Stomach (tissue), 9 donors: ENCODE measurements around the gene TTC3. TPM values are rescaled to one million over a fixed set of nuclear protein-coding genes. Genes with fewer than 3 reads are reported as not detected.

Experiments used
- DNase-seq, 2 donors: peaks; one replicate each; pipeline versions ENCODE4 v3.0.0 to v3.0.0-alpha.2; 2013 to 2019
- H3K27ac ChIP-seq, 5 donors: fragments of 200-600 bp in 4 of 5; sonication (generic) in 4 of 5; one replicate each; pipeline ENCODE4 v1.5.1; 2013 to 2019; ENCODE audit warnings: mild to moderate bottlenecking in 1 of 5, moderate library complexity in 1 of 5
- H3K27me3 ChIP-seq, 3 donors: fragments of 200-600 bp; sonication (generic); one replicate each; pipeline ENCODE4 v1.5.1; 2017 to 2019; ENCODE audit warnings: mixed run types in 1 of 3
- H3K36me3 ChIP-seq, 4 donors: fragments of 200-600 bp; sonication (generic); 1 replicate in 3 of 4; 2 replicates in 1 of 4; pipeline ENCODE4 v1.5.1; 2016 to 2019
- H3K4me1 ChIP-seq, 4 donors: fragments of 200-600 bp; sonication (generic); one replicate each; pipeline ENCODE4 v1.5.1; 2016 to 2019
- H3K4me3 ChIP-seq, 4 donors: fragments of 200-600 bp; sonication (generic) in 3 of 4; one replicate each; pipeline ENCODE4 v1.5.1; 2016 to 2019; ENCODE audit warnings: mild to moderate bottlenecking in 1 of 4
- H3K9me3 ChIP-seq, 4 donors: fragments of 200-600 bp; sonication (generic); one replicate each; pipeline ENCODE4 v1.5.1; 2016 to 2019
- CTCF ChIP-seq, 7 experiments: fragments of 450-650 bp in 4 of 7; fragments of 200-600 bp in 3 of 7; sonication (generic) in 3 of 7; IDR thresholded peaks; one replicate each; pipeline ENCODE4 v1.5.1; 2016 to 2019; ENCODE audit warnings: antibody characterized with exemption in 7 of 7, control low read depth in 2 of 7, mild to moderate bottlenecking in 1 of 7
- EP300 ChIP-seq: sonication (generic); formaldehyde crosslinking; IDR thresholded peaks from one replicate; pipeline ENCODE4 v1.6.1; 2017; ENCODE audit warnings: antibody characterized with exemption
- POLR2A ChIP-seq, 4 donors: fragments of 450-650 bp; IDR thresholded peaks; one replicate each; pipeline ENCODE4 v1.6.1; 2016; ENCODE audit warnings: antibody characterized with exemption in 4 of 4, control low read depth in 2 of 4, mild to moderate bottlenecking in 1 of 4, moderate library complexity in 1 of 4
- POLR2AphosphoS5 ChIP-seq, 3 donors: sonication (generic); formaldehyde crosslinking; IDR thresholded peaks; one replicate each; pipeline ENCODE4 v1.6.1; 2016; ENCODE audit warnings: antibody characterized with exemption in 3 of 3
- WGBS, 5 donors: extraction: QIAGEN DNeasy Blood & Tissue Kit in 3 of 5; methylation state at CpG; one replicate each; pipeline versions ENCODE4 v1.1.5 to v1.1.7; 2013 to 2018; 5-methylcytosine and 5-hydroxymethylcytosine counted together
- intact Hi-C: fragments of 100-400 bp; cut with DNase I; formaldehyde crosslinking; loops from one replicate; pipeline ENCODE4 v1.15.1; 2023; ENCODE audit warnings: low total_unique reads
- polyA plus RNA-seq, 3 donors: library from polyadenylated mRNA; stranded (reverse); fragments of 200-250 nt; gene quantifications; one replicate each; pipeline ENCODE4 v1.2.3, GENCODE V29; 2013
- total RNA-seq, 5 donors: library from RNA; depleted of rRNA; stranded (reverse); fragments of >200 nt; gene quantifications; one replicate each; pipeline versions ENCODE4 v1.1.0 to v1.2.3, GENCODE V29; 2014 to 2016
- donor health status: healthy with polysubstance abuse.
- donor health status: Bipolar disorder and iron deficiency.
- donor health status: healthy.

The TTC3 gene
- total and polyA plus RNA-seq, 8 donors, result 17.5 to 538 (median 143) TPM

- no peak for DNase-seq
- no peak for TF ChIP-seq EP300
- Histone ChIP-seq H3K4me1 (peaks cover 0 to 19% (median 16%) of the 10 kb centered on the region in 4 donors), H3K27ac (no peak overlapping the region), H3K36me3 (peaks cover 50 to 56% (median 55%) of the 10 kb centered on the region in 4 donors), H3K9me3 (no peaks in the 10 kb centered on the region), H3K27me3 (no peaks in the 10 kb centered on the region), H3K4me3 (no peak overlapping the region)
- intact Hi-C loops, result no loop called here
- WGBS, 5 donors, result 85 to 96% (median 89%) methylated on average over 2 of the region's 2 CpGs
Observed at GRCh38 chr21:37223804-37224345, 150.8 kb downstream of the TTC3 start.

GRCh38 chr21:37224861-37225839, 152.1 kb downstream of the TTC3 start:
- Histone ChIP-seq H3K4me1 (peaks cover 0 to 15% (median 13%) of the 10 kb centered on the region in 4 donors), H3K27ac (peak overlapping the region in 1 of 5 donors; percentile 10), H3K4me3 (no peak overlapping the region), H3K36me3 (peaks cover 52 to 67% (median 66%) of the 10 kb centered on the region in 4 donors), H3K9me3 (no peaks in the 10 kb centered on the region), H3K27me3 (no peaks in the 10 kb centered on the region)
- peak in 1 of 2 donors; percentile 41 for DNase-seq
- TF ChIP-seq EP300, result no peak
- TF ChIP-seq POLR2AphosphoS5 (IDR thresholded peaks at IDR 0.05), result no peak
- TF ChIP-seq POLR2A (IDR thresholded peaks at IDR 0.05), result no peak
- no peak for TF ChIP-seq CTCF (IDR thresholded peaks at IDR 0.05)
- 80 to 86% (median 83%) methylated on average over 21 of the region's 21 CpGs for WGBS, 5 donors
- intact Hi-C loops, result no loop called here

GRCh38 chr21:37226041-37226920, 153.2 kb downstream of the TTC3 start:
- H3K27ac ChIP-seq, result no peak overlapping the region
- TF ChIP-seq CTCF (IDR thresholded peaks at IDR 0.05), result no peak
- TF ChIP-seq EP300, result no peak
- TF ChIP-seq POLR2A (IDR thresholded peaks at IDR 0.05), result no peak
- no peak for TF ChIP-seq POLR2AphosphoS5 (IDR thresholded peaks at IDR 0.05)
- intact Hi-C loops, result no loop called here
- WGBS, 5 donors, result 87 to 92% (median 92%) methylated on average over 17 to 18 of the region's 18 CpGs
- H3K27me3 ChIP-seq, result no peaks in the 10 kb centered on the region
- peaks cover 57 to 78% (median 77%) of the 10 kb centered on the region in 4 donors for H3K36me3 ChIP-seq
- no peak for DNase-seq
- no peaks in the 10 kb centered on the region for H3K9me3 ChIP-seq
- H3K4me3 ChIP-seq, result no peak overlapping the region
- H3K4me1 ChIP-seq, result peaks cover 0 to 3% (median 3%) of the 10 kb centered on the region in 4 donors

GRCh38 chr21:37227071-37228002, 154.3 kb downstream of the TTC3 start:
- WGBS, 5 donors, result 94 to 98% (median 95%) methylated on average over 26 to 38 of the region's 38 CpGs
- intact Hi-C loops, result no loop called here
- Histone ChIP-seq H3K27ac (no peak overlapping the region), H3K9me3 (no peaks in the 10 kb centered on the region), H3K27me3 (no peaks in the 10 kb centered on the region), H3K36me3 (peaks cover 67 to 88% (median 88%) of the 10 kb centered on the region in 4 donors), H3K4me3 (no peak overlapping the region), H3K4me1 (no peaks in the 10 kb centered on the region)
- DNase-seq, result no peak
- no peak for TF ChIP-seq EP300
- TF ChIP-seq POLR2AphosphoS5 (IDR thresholded peaks at IDR 0.05), result no peak
- no peak for TF ChIP-seq CTCF (IDR thresholded peaks at IDR 0.05)
